SK-N-SH (cell line): ENCODE data around the gene KCTD19. TPM values are rescaled to one million over a fixed set of nuclear protein-coding genes. Genes with fewer than 3 reads are reported as not detected.
A peak's percentile ranks its signal among the peaks of the same experiment; 100 is the strongest.

Experiments
- CTCF ChIA-PET: fragments of 300-600, 350-600 bp; formaldehyde crosslinking; extraction: SDS; loops from one replicate; lab custom pipeline; 2021; lab: Yijun Ruan, JAX
- POLR2A ChIA-PET: fragments of 350-600 bp; sonication (Branson Sonifier 250); formaldehyde crosslinking; extraction: SDS; loops from one replicate; lab custom pipeline; 2020; ENCODE audit warnings: antibody characterized with exemption, inconsistent platforms; lab: Yijun Ruan, JAX
- DNase-seq: peaks from one replicate; pipeline ENCODE4 v3.0.0; 2012
- H2AFZ ChIP-seq: fragments of 200-600 bp; sonication (generic); 2 replicates; pipeline ENCODE4 v1.8.1; 2016; ENCODE audit warnings: antibody characterized with exemption, mild to moderate bottlenecking, low read depth
- H3F3A ChIP-seq: fragments of 200-600 bp; sonication (generic); replicated peaks from 2 replicates; pipeline ENCODE3; 2016; ENCODE audit warnings: antibody characterized with exemption, mild to moderate bottlenecking; ENCODE audit not compliant: insufficient read depth
- H3K27ac ChIP-seq, 2 experiments: fragments of 200-500 bp in 1 of 2; fragments of 200-600 bp in 1 of 2; sonication (Bioruptor generic) in 1 of 2; sonication (generic), shearing (Covaris generic) in 1 of 2; 2 replicates each; pipeline versions ENCODE4 v1.5.1 to v1.6.1; 2014 to 2016; ENCODE audit warnings: low read depth in 2 of 2, inconsistent platforms in 1 of 2, low read length in 1 of 2, mild to moderate bottlenecking in 1 of 2, mixed read lengths in 1 of 2
- H3K27me3 ChIP-seq: fragments of 200-600 bp; sonication (generic), shearing (Covaris generic); 2 replicates; pipeline ENCODE4 v1.6.1; 2016; ENCODE audit warnings: mixed run types; ENCODE audit not compliant: insufficient read depth
- H3K36me3 ChIP-seq, 2 experiments: fragments of 200-500 bp in 1 of 2; fragments of 200-600 bp in 1 of 2; sonication (Bioruptor generic) in 1 of 2; sonication (generic) in 1 of 2; replicated peaks in 1 of 2; 2 replicates each; pipeline versions ENCODE3 to v1.5.1; 2014 to 2016; ENCODE audit warnings: low read length in 1 of 2, mild to moderate bottlenecking in 1 of 2; ENCODE audit not compliant: insufficient read depth in 2 of 2, control insufficient read depth in 1 of 2
- H3K4me1 ChIP-seq, 2 experiments: fragments of 200-500 bp in 1 of 2; fragments of 200-600 bp in 1 of 2; sonication (Bioruptor generic) in 1 of 2; sonication (generic), shearing (Covaris generic) in 1 of 2; 2 replicates each; pipeline versions ENCODE4 v1.5.1 to v1.6.1; 2014 to 2016; ENCODE audit warnings: low read depth in 1 of 2, low read length in 1 of 2, mixed run types in 1 of 2; ENCODE audit not compliant: insufficient read depth in 2 of 2, control insufficient read depth in 1 of 2
- H3K4me2 ChIP-seq: fragments of 200-600 bp; sonication (generic), shearing (Covaris generic); 2 replicates; pipeline ENCODE4 v1.6.1; 2017; ENCODE audit warnings: mixed run types
- H3K4me3 ChIP-seq, 2 experiments: fragments of 200-500 bp in 1 of 2; fragments of 200-600 bp in 1 of 2; sonication (Bioruptor generic) in 1 of 2; sonication (generic), shearing (Covaris generic) in 1 of 2; 2 replicates each; pipeline versions ENCODE4 v1.5.1 to v1.8.1; 2014 to 2016; ENCODE audit warnings: low read depth in 2 of 2, inconsistent platforms in 1 of 2, low read length in 1 of 2, mild to moderate bottlenecking in 1 of 2, mixed read lengths in 1 of 2, moderate library complexity in 1 of 2
- H3K79me2 ChIP-seq: fragments of 200-600 bp; sonication (generic); 2 replicates; pipeline ENCODE4 v1.8.1; 2017; ENCODE audit warnings: mild to moderate bottlenecking; ENCODE audit not compliant: insufficient read depth
- H3K9ac ChIP-seq: fragments of 200-600 bp; sonication (generic); 2 replicates; pipeline ENCODE4 v1.6.1; 2017; ENCODE audit warnings: mixed run types
- H3K9me2 ChIP-seq: fragments of 200-600 bp; sonication (generic); 2 replicates; pipeline ENCODE4 v1.6.1; 2017; ENCODE audit warnings: mixed run types
- H3K9me3 ChIP-seq: fragments of 200-600 bp; sonication (generic); 2 replicates; pipeline ENCODE4 v1.6.1; 2017; ENCODE audit warnings: mixed run types, mild to moderate bottlenecking, moderate library complexity
- H4K20me1 ChIP-seq: fragments of 200-600 bp; sonication (generic); 2 replicates; pipeline ENCODE4 v1.6.1; 2017; ENCODE audit warnings: mild to moderate bottlenecking, mixed run types; ENCODE audit not compliant: insufficient read depth
- CHD2 ChIP-seq: fragments of 150-350 bp; IDR thresholded peaks from 2 replicates; pipeline ENCODE4 v1.6.1; 2018; ENCODE audit warnings: low read length; ENCODE audit not compliant: partially characterized antibody
- CTCF ChIP-seq: fragments of 200-600 bp; sonication (generic); IDR thresholded peaks from 2 replicates; pipeline ENCODE4 v1.6.1; 2017; ENCODE audit warnings: antibody characterized with exemption, mild to moderate bottlenecking, moderate library complexity
- ELF1 ChIP-seq: IDR thresholded peaks from 2 replicates; pipeline ENCODE4 v1.4.0; 2012
- EP300 ChIP-seq, 2 experiments: IDR thresholded peaks; 2 replicates each; pipeline versions ENCODE4 v1.4.0 to v1.6.1; 2012; ENCODE audit warnings: borderline replicate concordance in 1 of 2, low read depth in 1 of 2, low read length in 1 of 2
- FOXJ3 ChIP-seq: sonication (generic); formaldehyde crosslinking; IDR thresholded peaks from 2 replicates; pipeline ENCODE4 v1.5.1; 2020; ENCODE audit warnings: mild to moderate bottlenecking, missing genetic modification reagents
- FOXM1 ChIP-seq: IDR thresholded peaks from 2 replicates; pipeline ENCODE4 v1.4.0; 2012; ENCODE audit warnings: low read depth, mild to moderate bottlenecking
- JUND ChIP-seq: IDR thresholded peaks from 2 replicates; pipeline ENCODE4 v1.4.0; 2012
- MEF2A ChIP-seq: IDR thresholded peaks from 2 replicates; pipeline ENCODE4 v1.4.0; 2012; ENCODE audit warnings: low read depth, borderline replicate concordance
- RAD21 ChIP-seq: IDR thresholded peaks from 2 replicates; pipeline ENCODE4 v1.6.1; 2012; ENCODE audit warnings: mild to moderate bottlenecking, low read length
- RCOR1 ChIP-seq: fragments of 150-350 bp; IDR thresholded peaks from 2 replicates; pipeline ENCODE4 v1.6.1; 2017; ENCODE audit warnings: antibody characterized with exemption, low read length
- REST ChIP-seq: IDR thresholded peaks from 2 replicates; pipeline ENCODE4 v1.6.1; 2012; ENCODE audit warnings: mild to moderate bottlenecking, low read depth, low read length, moderate library complexity
- RFX5 ChIP-seq: IDR thresholded peaks from 2 replicates; pipeline ENCODE4 v1.6.1; 2012; ENCODE audit warnings: mild to moderate bottlenecking, improper control_type of control experiment, low read length
- SIN3A ChIP-seq: IDR thresholded peaks from 2 replicates; pipeline ENCODE4 v1.6.1; 2012; ENCODE audit warnings: low read depth, mild to moderate bottlenecking, low read length, moderate library complexity, borderline replicate concordance
- TEAD4 ChIP-seq: IDR thresholded peaks from 2 replicates; pipeline ENCODE4 v1.4.0; 2012; ENCODE audit warnings: mild to moderate bottlenecking, borderline replicate concordance; ENCODE audit not compliant: insufficient read depth
- USF2 ChIP-seq: fragments of 150-350 bp; IDR thresholded peaks from 2 replicates; pipeline ENCODE4 v1.6.1; 2017; ENCODE audit warnings: antibody characterized with exemption, low read length, low read depth, borderline replicate concordance
- WGBS: methylation state at CpG from one replicate; pipeline ENCODE4 v1.1.6; 2017; ENCODE audit warnings: low lambda C conversion rate; 5-methylcytosine and 5-hydroxymethylcytosine counted together
- polyA plus RNA-seq, 3 experiments: library from polyadenylated mRNA; depleted of rRNA; stranded (reverse); fragments of >200 nt; gene quantifications; 2 replicates each; pipeline ENCODE4 v1.2.3, GENCODE V29; 2012

Gene KCTD19
- polyA plus RNA-seq, 1 of the 3 experiments (the other 2 are of a cell fraction) = 1.8 TPM

DNA sequence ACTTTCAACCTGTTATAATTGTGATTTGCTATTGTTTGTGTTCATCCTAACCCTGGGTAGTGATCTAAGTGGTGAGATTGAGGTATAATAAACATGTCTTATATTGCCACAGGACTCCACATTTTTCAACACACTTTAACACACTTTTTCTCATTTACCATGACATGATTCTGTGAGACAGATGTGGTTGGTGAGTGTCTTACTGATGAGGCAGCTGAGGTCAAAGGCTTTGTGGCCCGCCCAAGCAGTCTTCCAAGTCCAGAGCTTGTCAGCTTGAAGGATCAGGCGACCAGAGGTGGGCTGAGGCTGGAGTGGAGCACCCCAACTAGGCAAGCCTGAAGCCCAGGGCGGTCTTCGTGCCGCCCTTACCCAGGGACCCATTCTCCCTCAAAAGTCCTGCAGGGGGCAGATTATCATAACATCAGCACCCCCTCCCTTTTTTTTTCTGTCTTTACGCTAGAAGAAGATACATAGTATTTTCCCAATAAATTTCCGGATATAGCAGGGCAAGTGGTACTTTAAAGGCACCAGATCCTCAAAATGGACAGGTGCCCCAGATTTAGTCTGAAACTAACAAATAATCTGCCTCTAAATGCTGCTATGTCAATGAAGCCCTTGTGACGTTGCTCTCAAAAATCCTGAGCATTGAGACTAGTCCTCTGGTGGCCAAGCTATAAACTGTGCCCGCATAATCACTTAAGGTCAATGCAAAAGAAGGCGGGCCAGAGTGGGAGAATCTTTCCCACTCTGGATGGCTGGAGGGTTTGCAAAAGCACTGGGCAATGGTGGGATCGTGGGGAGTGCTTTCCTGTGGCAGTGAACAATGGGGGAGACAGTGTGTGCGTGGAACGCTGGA lies 21.1 kb downstream of the KCTD19 start:
- Histone ChIP-seq H3K36me3 (no peaks in the 10 kb centered on the region), H4K20me1 (no peaks in the 10 kb centered on the region), H3K27ac (no peak overlapping the region), H3K4me3 (no peak overlapping the region), H3K4me1 (no peaks in the 10 kb centered on the region), H2AFZ (no peak overlapping the region), H3K9me2 (no peaks in the 10 kb centered on the region), H3K9me3 (no peaks in the 10 kb centered on the region), H3F3A (peaks cover 2% of the 10 kb centered on the region), H3K4me2 (no peak overlapping the region), H3K9ac (no peak overlapping the region), H3K79me2 (no peaks in the 10 kb centered on the region), H3K27me3 (no peaks in the 10 kb centered on the region)
- 90% methylated on average over 13 of the region's 13 CpGs for WGBS
- ChIA-PET POLR2A (no interaction called here), CTCF (no interaction called here)
- TF ChIP-seq CTCF (peak; percentile 14; the same call in 1 of the 2 replicates), FOXJ3 (CRISPR knock-in tag) (no peak)
- DNase-seq = peak; percentile 17

DNA sequence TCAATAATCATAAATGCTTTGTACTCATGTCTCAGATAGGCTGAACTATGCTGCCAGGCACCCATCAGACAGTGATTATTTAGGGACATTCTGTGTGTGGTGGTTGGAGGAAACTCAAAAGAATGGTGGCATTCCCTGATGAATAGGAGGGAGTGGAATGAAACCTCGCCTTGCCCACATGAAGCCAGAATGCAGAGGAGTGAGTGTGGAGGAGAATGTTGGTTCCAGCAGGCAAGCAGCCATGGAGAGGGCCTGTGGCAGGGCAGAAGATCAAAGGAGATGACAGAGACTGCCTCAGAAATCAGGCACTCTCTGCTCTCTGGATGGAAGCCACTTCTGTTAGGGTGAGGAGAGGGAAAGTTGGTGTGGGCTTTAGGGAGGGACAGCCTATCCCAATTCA lies 22.5 kb downstream of the KCTD19 start:
- H3K4me2 ChIP-seq = no peak overlapping the region
- POLR2A ChIA-PET = no interaction called here
- CTCF ChIA-PET = interaction anchor here (0.7 kb wide), 1 partner anchor 45 kb away, joined by 3 read pairs; no protein-coding TSS in a partner anchor
- no peaks in the 10 kb centered on the region for H3F3A ChIP-seq
- no peaks in the 10 kb centered on the region for H3K79me2 ChIP-seq
- H3K27ac ChIP-seq = no peak overlapping the region
- H3K9ac ChIP-seq = no peak overlapping the region
- no peaks in the 10 kb centered on the region for H3K4me1 ChIP-seq
- H3K36me3 ChIP-seq = no peaks in the 10 kb centered on the region
- no peak overlapping the region for H3K4me3 ChIP-seq
- H3K9me2 ChIP-seq = no peaks in the 10 kb centered on the region
- no peaks in the 10 kb centered on the region for H3K27me3 ChIP-seq
- no peaks in the 10 kb centered on the region for H3K9me3 ChIP-seq
- no peak for DNase-seq
- H2AFZ ChIP-seq = no peak overlapping the region
- TF ChIP-seq JUND (no peak), FOXM1 (no peak), TEAD4 (no peak), USF2 (no peak), RCOR1 (no peak), RAD21 (no peak), EP300 (IDR thresholded peaks at IDR 0.05; ENCODE audit: borderline replicate concordance in 1 of 2, low read depth in 1 of 2, low read length in 1 of 2) (no peak), MEF2A (no peak), REST (no peak), CHD2 (no peak), ELF1 (no peak), RFX5 (no peak), SIN3A (no peak)
- no peaks in the 10 kb centered on the region for H4K20me1 ChIP-seq
- 78% methylated on average over 1 of the region's 1 CpG for WGBS
